A549 treated with CpdA at 1 μM for 4 hours (cell line): ENCODE results near the gene CLEC5A. TPM values are rescaled to one million over a fixed set of nuclear protein-coding genes. Genes with fewer than 3 reads are reported as not detected.

Experiments used
- total RNA-seq: library from RNA; stranded (reverse); fragments of 200-300 nt; extraction: Qiagen RNA extraction; gene quantifications from 5 replicates; pipeline ENCODE4 v1.2.3, GENCODE V29; 2022; ENCODE audit warnings: low read depth

Gene CLEC5A
- not detected in 5 replicates for total RNA-seq

DNA sequence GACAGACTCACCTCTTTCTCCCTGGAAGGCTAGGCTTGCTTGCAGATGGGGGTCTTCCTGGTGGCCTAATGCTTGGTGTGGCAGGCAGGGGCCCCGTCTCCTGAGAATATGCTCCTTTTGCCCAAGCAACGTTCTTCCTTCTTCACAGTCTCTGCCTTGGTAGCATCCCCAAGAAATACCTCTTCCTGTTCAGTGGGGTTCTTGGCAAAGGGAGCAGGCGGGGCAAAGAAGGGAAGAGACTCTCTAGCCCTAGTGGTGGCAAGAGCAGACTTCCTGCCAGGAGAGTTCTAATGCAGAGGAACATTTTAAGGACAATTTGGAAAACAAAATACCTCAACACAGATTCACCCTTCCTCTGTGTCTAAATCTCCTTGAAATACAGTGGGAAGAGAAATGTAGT, at the start of gene CLEC5A:
CLEC5A (minus strand) TSS at position 179 of the 400 bp plus-strand sequence. CDS start 682 bp downstream, outside the sequence.

DNA sequence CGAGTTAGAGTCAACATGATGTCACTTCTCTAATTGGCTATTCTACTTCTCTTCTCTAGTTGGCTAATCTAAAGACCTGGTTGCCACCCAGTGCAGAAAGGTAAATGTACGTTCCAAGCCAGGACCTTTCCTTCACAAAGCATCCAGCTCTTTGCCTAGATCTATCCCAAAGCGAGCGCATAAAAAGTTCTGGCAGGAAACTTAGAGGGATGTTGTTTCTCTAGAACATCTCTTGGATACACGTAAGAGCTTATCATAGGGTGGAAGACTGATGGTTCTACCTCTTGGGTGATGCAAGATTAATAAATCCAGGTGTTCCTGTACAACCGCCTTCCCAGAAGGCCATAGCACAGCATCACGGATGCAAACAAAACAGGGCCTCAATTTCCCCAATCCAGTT, 26.9 kb upstream of the CLEC5A start, which contains the start of gene TAS2R38:
TAS2R38 (minus strand) TSS at position 101 of the 400 bp plus-strand sequence; CDS start at position 17, 84 bp downstream.

DNA sequence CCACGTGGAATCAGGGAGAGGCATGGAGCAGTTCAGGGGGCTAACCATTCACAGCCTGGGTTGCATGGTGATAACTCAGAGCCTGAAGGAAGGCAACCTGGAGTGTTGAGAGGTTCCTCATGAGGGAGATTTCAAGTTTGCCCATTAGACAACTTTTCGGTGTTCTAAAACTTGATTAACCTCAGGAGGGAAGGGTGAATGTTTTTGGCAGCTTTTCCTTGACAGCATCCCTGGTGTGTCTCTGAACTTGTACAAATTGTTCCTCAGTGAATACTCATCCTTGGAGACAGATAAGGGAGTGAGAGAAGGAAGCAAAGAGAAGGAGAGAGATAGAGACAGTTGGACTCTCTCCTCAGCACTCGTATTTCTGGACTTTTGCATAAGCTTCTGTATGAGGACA, 30.7 kb downstream of the CLEC5A start, which contains the start of gene OR9A4:
OR9A4 (plus strand) TSS at position 301 of the 400 bp plus-strand sequence. CDS start 2,477 bp downstream, outside the sequence.

Other genes with a start within 250 kb of the CLEC5A start
- 6.0 to 7.6 TPM (median 6.9 TPM) in 5 replicates for gene DENND11, start 244.8 kb downstream of the CLEC5A start, total RNA-seq
- gene WEE2, start 238.6 kb downstream of the CLEC5A start, total RNA-seq: 0.03 TPM in 1 of 5 replicates, not detected in the others
- gene SSBP1, start 208.6 kb downstream of the CLEC5A start, total RNA-seq: 287 to 354 TPM (median 309 TPM) in 5 replicates
- not detected in 5 replicates for gene TAS2R3, start 182.9 kb downstream of the CLEC5A start, total RNA-seq
- 0.06 to 0.26 TPM (median 0.12 TPM) in 5 replicates for gene TAS2R4, start 170.3 kb downstream of the CLEC5A start, total RNA-seq
- 0.40 to 0.59 TPM (median 0.54 TPM) in 5 replicates for gene TAS2R5, start 156.8 kb downstream of the CLEC5A start, total RNA-seq
- not detected in 5 replicates for gene PRSS37, start 105.5 kb downstream of the CLEC5A start, total RNA-seq
- not detected in 5 replicates for gene OR9A4, start 30.6 kb downstream of the CLEC5A start, total RNA-seq
- not detected in 5 replicates for gene TAS2R38, start 26.8 kb upstream of the CLEC5A start, total RNA-seq
- 0.27 to 0.44 TPM (median 0.40 TPM) in 5 replicates for gene MGAM, start 48.9 kb upstream of the CLEC5A start, total RNA-seq
- 0.01 to 0.02 TPM (median 0.02 TPM) in 3 of 5 replicates, not detected in the others for gene MGAM2, start 164.7 kb upstream of the CLEC5A start, total RNA-seq